ENCODE data around the gene PACRGL.

PACRGL gene

GRCh38 chr4:20700007-20700761 is at the start of gene PACRGL:
TSS of gene PACRGL (plus strand) at chr4:20700458. CDS start at chr4:20704482, 4,024 bp downstream.
- peak; percentile 62 for TF ChIP-seq POLR2A (IDR thresholded peaks at IDR 0.05; ENCODE audit: low read depth, low read length)
- no peak for FAIRE-seq
- DNase-seq (ENCODE audit: insufficient read length, low spot score), result peak; percentile 64

- FAIRE-seq (no peak), DNase-seq (ENCODE audit: insufficient read length, low spot score) (no peak)
- TF ChIP-seq POLR2A (IDR thresholded peaks at IDR 0.05; ENCODE audit: low read depth, low read length), result no peak
Observed at GRCh38 chr4:20652226-20652885, 47.9 kb upstream of the PACRGL start.

- TF ChIP-seq POLR2A (IDR thresholded peaks at IDR 0.05; ENCODE audit: low read depth, low read length), result no peak
- FAIRE-seq (no peak), DNase-seq (ENCODE audit: insufficient read length, low spot score) (no peak)
Observed at GRCh38 chr4:20658456-20658855, 41.8 kb upstream of the PACRGL start.

GRCh38 chr4:20662851-20663250 is 37.4 kb upstream of the PACRGL start:
- FAIRE-seq (no peak), DNase-seq (ENCODE audit: insufficient read length, low spot score) (no peak)
- no peak for TF ChIP-seq POLR2A (IDR thresholded peaks at IDR 0.05; ENCODE audit: low read depth, low read length)

GRCh38 chr4:20666012-20666860 is 34.0 kb upstream of the PACRGL start:
- no peak for TF ChIP-seq POLR2A (IDR thresholded peaks at IDR 0.05; ENCODE audit: low read depth, low read length)
- no peak for FAIRE-seq
- DNase-seq (ENCODE audit: insufficient read length, low spot score), result no peak

GRCh38 chr4:20672262-20672661 is 28.0 kb upstream of the PACRGL start:
- no peak for TF ChIP-seq POLR2A (IDR thresholded peaks at IDR 0.05; ENCODE audit: low read depth, low read length)
- no peak for FAIRE-seq
- no peak for DNase-seq (ENCODE audit: insufficient read length, low spot score)

- TF ChIP-seq POLR2A (IDR thresholded peaks at IDR 0.05; ENCODE audit: low read depth, low read length), result no peak
- FAIRE-seq (no peak), DNase-seq (ENCODE audit: insufficient read length, low spot score) (no peak)
Observed at GRCh38 chr4:20675786-20676185, 24.5 kb upstream of the PACRGL start.

- FAIRE-seq (no peak), DNase-seq (ENCODE audit: insufficient read length, low spot score) (no peak)
- no peak for TF ChIP-seq POLR2A (IDR thresholded peaks at IDR 0.05; ENCODE audit: low read depth, low read length)
Observed at GRCh38 chr4:20676501-20677197, 23.6 kb upstream of the PACRGL start.

- no peak for FAIRE-seq
- TF ChIP-seq POLR2A (IDR thresholded peaks at IDR 0.05; ENCODE audit: low read depth, low read length), result no peak
- no peak for DNase-seq (ENCODE audit: insufficient read length, low spot score)
Observed at GRCh38 chr4:20678400-20678799, 21.9 kb upstream of the PACRGL start.

GRCh38 chr4:20679951-20680350 is 20.3 kb upstream of the PACRGL start:
- TF ChIP-seq POLR2A (IDR thresholded peaks at IDR 0.05; ENCODE audit: low read depth, low read length), result no peak
- FAIRE-seq (no peak), DNase-seq (ENCODE audit: insufficient read length, low spot score) (no peak)

- DNase-seq (ENCODE audit: insufficient read length, low spot score) (no peak), FAIRE-seq (no peak)
- no peak for TF ChIP-seq POLR2A (IDR thresholded peaks at IDR 0.05; ENCODE audit: low read depth, low read length)
Observed at GRCh38 chr4:20680736-20681135, 19.5 kb upstream of the PACRGL start.

- no peak for DNase-seq (ENCODE audit: insufficient read length, low spot score)
- no peak for FAIRE-seq
- TF ChIP-seq POLR2A (IDR thresholded peaks at IDR 0.05; ENCODE audit: low read depth, low read length), result no peak
Observed at GRCh38 chr4:20681271-20681670, 19.0 kb upstream of the PACRGL start.

GRCh38 chr4:20682853-20683252 is 17.4 kb upstream of the PACRGL start:
- TF ChIP-seq POLR2A (IDR thresholded peaks at IDR 0.05; ENCODE audit: low read depth, low read length), result no peak
- DNase-seq (ENCODE audit: insufficient read length, low spot score) (no peak), FAIRE-seq (no peak)

- DNase-seq (ENCODE audit: insufficient read length, low spot score), result no peak
- no peak for TF ChIP-seq POLR2A (IDR thresholded peaks at IDR 0.05; ENCODE audit: low read depth, low read length)
- FAIRE-seq, result no peak
Observed at GRCh38 chr4:20683766-20684165, 16.5 kb upstream of the PACRGL start.
